Neutrophil (primary cell): ENCODE data around the gene TENM4.

ENCODE experiments used
- H3K27ac ChIP-seq: fragments of 200-600 bp; sonication (generic); 2 replicates; pipeline ENCODE4 v1.5.1; 2016; ENCODE audit warnings: mild to moderate bottlenecking, moderate library complexity
- H3K27me3 ChIP-seq: fragments of 200-600 bp; sonication (generic); 2 replicates; pipeline ENCODE4 v1.6.0; 2016; ENCODE audit warnings: mild to moderate bottlenecking
- H3K36me3 ChIP-seq: fragments of 200-600 bp; sonication (generic); 2 replicates; pipeline ENCODE4 v1.5.1; 2017
- H3K4me1 ChIP-seq, 2 experiments: fragments of 200-600 bp in 1 of 2; sonication (generic) in 1 of 2; 1 replicate in 1 of 2; 2 replicates in 1 of 2; pipeline versions ENCODE4 v1.5.1 to v1.6.1; 2013 to 2016; ENCODE audit warnings: low read depth in 1 of 2, low read length in 1 of 2, mild to moderate bottlenecking in 1 of 2, moderate library complexity in 1 of 2; ENCODE audit not compliant: control insufficient read depth in 1 of 2, insufficient read depth in 1 of 2
- H3K4me3 ChIP-seq, 2 experiments: fragments of 200-600 bp in 1 of 2; sonication (generic) in 1 of 2; 1 replicate in 1 of 2; 2 replicates in 1 of 2; pipeline ENCODE4 v1.5.1; 2013 to 2016; ENCODE audit warnings: low read depth in 1 of 2, low read length in 1 of 2, mild to moderate bottlenecking in 1 of 2, moderate library complexity in 1 of 2
- H3K9me3 ChIP-seq: fragments of 200-600 bp; sonication (generic); 2 replicates; pipeline ENCODE4 v1.5.1; 2016
- CTCF ChIP-seq: fragments of 200-600 bp; sonication (generic); IDR thresholded peaks from 2 replicates; pipeline ENCODE4 v1.5.1; 2016; ENCODE audit warnings: antibody characterized with exemption

The TENM4 gene

GRCh38 chr11:78651923-78652842 is 788.6 kb downstream of the TENM4 start:
- Histone ChIP-seq H3K27ac (no peak overlapping the region), H3K36me3 (no peaks in the 10 kb centered on the region), H3K4me1 (no peaks in the 10 kb centered on the region), H3K4me3 (no peak overlapping the region), H3K27me3 (no peaks in the 10 kb centered on the region), H3K9me3 (no peaks in the 10 kb centered on the region)
- no peak for TF ChIP-seq CTCF

DNA sequence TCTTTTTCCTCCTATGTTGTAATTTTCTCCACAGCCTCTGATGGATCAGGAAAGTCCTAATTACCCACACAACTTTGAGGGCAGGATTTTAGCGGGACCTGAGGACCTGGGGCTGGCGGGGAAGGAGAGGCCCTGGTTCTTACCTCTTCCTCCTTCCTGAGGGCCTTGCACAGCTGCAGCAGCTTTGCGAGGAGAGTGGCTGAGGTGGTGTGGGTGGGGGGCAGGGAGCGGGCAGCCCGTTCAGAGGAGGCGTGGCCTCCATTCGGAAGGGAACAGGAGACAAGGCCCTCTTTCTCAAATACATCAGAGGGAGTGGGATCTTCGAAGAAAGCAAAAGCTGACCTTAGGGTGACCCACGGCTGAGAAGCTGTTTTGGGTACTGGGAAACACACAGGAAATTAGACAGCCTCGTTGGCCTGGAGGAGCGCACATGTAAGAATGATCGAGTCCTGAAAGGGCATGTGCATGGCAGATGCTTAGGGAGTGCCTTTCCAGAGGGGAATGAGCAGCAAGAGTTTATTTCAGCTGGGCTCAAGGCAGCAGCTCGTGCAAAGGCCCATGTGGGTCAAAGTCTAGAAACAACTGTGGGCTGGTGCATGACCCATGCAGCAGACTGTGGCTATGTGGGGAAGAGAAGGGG is 789.6 kb downstream of the TENM4 start:
- H3K4me3 ChIP-seq, result no peak overlapping the region

GRCh38 chr11:78649361-78650215 is 791.2 kb downstream of the TENM4 start:
- H3K4me3 ChIP-seq, result no peak overlapping the region
- H3K27ac ChIP-seq, result no peak overlapping the region
- no peaks in the 10 kb centered on the region for H3K9me3 ChIP-seq
- no peaks in the 10 kb centered on the region for H3K36me3 ChIP-seq
- H3K4me1 ChIP-seq, result peaks cover 0 to 4% of the 10 kb centered on the region in 2 experiments
- no peaks in the 10 kb centered on the region for H3K27me3 ChIP-seq
- no peak for TF ChIP-seq CTCF

More for the DNA sequence above, 789.6 kb downstream of the TENM4 start:
- H3K4me1 ChIP-seq, result no peaks in the 10 kb centered on the region
- H3K27me3 ChIP-seq, result no peaks in the 10 kb centered on the region
- H3K27ac ChIP-seq, result no peak overlapping the region
- no peaks in the 10 kb centered on the region for H3K9me3 ChIP-seq
- TF ChIP-seq CTCF, result no peak
- H3K36me3 ChIP-seq, result no peaks in the 10 kb centered on the region

- no peaks in the 10 kb centered on the region for H3K27me3 ChIP-seq
- no peak for TF ChIP-seq CTCF
- H3K9me3 ChIP-seq, result no peaks in the 10 kb centered on the region
Measured at GRCh38 chr11:78647986-78648875, 792.6 kb downstream of the TENM4 start.

More at GRCh38 chr11:78647986-78648875, 792.6 kb downstream of the TENM4 start:
- H3K27ac ChIP-seq, result no peak overlapping the region
- no peaks in the 10 kb centered on the region for H3K36me3 ChIP-seq
- H3K4me3 ChIP-seq, result no peak overlapping the region
- H3K4me1 ChIP-seq, result peaks cover 0 to 4% of the 10 kb centered on the region in 2 experiments
